GM12891 (cell line): ENCODE measurements around the gene SNX12.

Experiments used
- POLR2A ChIP-seq: IDR thresholded peaks from 2 replicates; pipeline ENCODE4 v1.6.1; 2011; ENCODE audit warnings: low read depth, low read length, control low read depth
- POLR2AphosphoS5 ChIP-seq: IDR thresholded peaks from 2 replicates; pipeline ENCODE4 v1.6.1; 2011; ENCODE audit warnings: low read depth, low read length, control low read depth
- POU2F2 ChIP-seq: IDR thresholded peaks from 2 replicates; pipeline ENCODE4 v1.6.1; 2011; ENCODE audit warnings: low read depth, mild to moderate bottlenecking, control low read depth, low read length, moderate library complexity
- SPI1 ChIP-seq: IDR thresholded peaks from 2 replicates; pipeline ENCODE4 v1.6.1; 2011; ENCODE audit warnings: low read depth, low read length, control low read depth
- TAF1 ChIP-seq: IDR thresholded peaks from 2 replicates; pipeline ENCODE4 v1.6.1; 2011; ENCODE audit warnings: low read depth, low read length, control low read depth

DNA sequence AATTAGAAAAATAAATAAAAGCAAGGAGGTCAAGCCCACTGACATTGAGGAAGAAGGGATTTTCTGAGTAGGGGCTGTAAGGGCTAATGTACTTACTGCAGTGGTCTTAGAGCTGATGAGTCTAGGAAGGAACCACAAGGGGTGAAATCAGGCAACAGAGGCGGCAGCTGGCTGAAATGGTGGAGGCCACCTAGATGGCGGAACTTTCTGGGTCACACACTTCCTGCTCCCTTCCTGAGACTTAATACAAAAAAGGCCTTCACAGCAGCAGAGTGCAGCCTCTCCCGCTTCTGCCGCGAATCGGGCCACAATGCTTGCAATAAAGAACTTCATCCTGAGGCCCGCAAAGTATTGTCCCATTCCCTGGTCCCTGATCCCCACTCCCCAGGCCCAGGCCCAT lies 15.4 kb downstream of the SNX12 start:
- no peak for TF ChIP-seq TAF1
- TF ChIP-seq POLR2AphosphoS5: no peak
- no peak for TF ChIP-seq POLR2A
- TF ChIP-seq SPI1: no peak
- no peak for TF ChIP-seq POU2F2
